ENCODE measurements around the gene FIGN. TPM values are rescaled to one million over a fixed set of nuclear protein-coding genes. Genes with fewer than 3 reads are reported as not detected.

FIGN gene
- total RNA-seq, 1 experiment from 2014 or later, result 3.6 TPM

- DNase-seq (ENCODE audit: extremely low read depth, low read depth), result peak; percentile 89
These were observed 64.9 kb downstream of the FIGN start for GRCh38 chr2:163670929-163671328.

GRCh38 chr2:163669506-163669905, 66.3 kb downstream of the FIGN start:
- no peak for DNase-seq (ENCODE audit: extremely low read depth, low read depth)

DNA sequence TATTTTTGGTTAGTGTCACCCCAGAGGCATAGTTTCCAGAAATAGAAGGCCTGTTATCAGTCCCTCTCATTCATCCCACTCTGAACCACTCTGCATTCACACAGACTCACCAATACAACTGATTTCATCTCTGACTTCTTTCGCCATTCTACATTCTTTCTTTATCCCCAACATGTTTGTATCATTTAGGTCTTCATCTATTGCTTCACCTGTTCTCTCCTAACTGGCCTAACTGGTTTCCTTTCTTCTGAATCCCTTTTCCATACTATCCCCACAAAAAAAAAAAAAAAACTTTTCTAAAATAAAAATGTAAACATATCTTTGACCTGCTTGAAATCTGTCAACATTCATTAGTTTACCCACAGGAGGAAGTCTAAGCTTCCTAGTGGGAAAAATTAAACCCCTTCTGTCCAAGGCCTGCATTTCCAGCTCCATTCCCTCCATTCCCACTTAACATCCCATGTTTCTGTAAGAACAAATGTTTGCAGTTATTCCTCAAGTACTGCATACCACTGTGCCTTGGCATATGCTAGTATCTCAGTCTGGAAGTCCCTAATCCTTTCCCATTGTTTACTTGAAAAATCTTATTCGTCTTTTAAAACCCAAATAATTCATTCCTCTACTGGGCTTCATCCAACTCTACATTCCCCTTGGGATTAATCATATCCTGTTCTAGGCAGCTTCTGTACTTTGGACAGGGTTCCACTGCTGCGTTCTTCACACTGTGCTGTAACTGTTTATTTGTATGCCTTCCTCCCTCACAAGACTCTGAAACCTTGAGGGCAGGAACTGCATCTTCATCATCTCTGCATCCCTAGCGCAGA, 68.5 kb downstream of the FIGN start:
- DNase-seq (ENCODE audit: extremely low read depth, low read depth), result peak; percentile 67

- DNase-seq (ENCODE audit: extremely low read depth, low read depth), result no peak
These were observed 70.0 kb downstream of the FIGN start for GRCh38 chr2:163665817-163666216.

- DNase-seq (ENCODE audit: extremely low read depth, low read depth), result no peak
These were observed 70.8 kb downstream of the FIGN start for GRCh38 chr2:163665051-163665450.

GRCh38 chr2:163664610-163665009, 71.2 kb downstream of the FIGN start:
- DNase-seq (ENCODE audit: extremely low read depth, low read depth), result no peak

DNA sequence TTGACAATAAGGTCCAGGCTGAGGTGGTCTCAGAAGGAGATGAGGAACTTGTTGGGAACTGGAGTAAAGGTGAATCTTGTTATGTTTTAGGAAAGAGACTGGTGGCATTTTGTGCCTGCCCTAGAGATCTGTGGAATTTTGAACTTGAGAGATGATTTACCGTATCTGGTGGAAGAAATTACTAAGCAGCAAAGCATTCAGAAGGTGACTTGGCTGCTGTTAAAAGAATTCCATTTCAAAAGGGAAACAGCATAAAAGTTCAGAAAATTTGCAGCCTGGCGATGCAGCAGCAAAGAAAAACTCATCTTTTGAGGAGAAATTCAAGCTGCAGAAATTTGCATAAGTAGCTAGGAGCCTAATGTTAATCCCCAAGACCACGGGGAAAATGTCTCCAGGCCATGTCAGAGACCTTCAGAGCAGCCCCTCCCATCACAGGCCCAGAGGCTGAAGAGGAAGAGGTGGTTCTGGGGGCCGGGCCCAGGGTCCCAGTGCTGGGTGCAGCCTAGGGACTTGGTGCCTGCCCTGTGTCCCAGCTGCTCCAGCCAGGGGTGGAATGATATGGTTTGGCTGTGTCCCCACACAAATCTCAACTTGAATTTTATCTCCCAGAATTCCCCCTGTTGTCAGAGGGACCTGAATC, 73.5 kb downstream of the FIGN start:
- DNase-seq (ENCODE audit: extremely low read depth, low read depth), result no peak

- no peak for DNase-seq (ENCODE audit: extremely low read depth, low read depth)
These were observed 76.6 kb downstream of the FIGN start for GRCh38 chr2:163659224-163659623.

DNA sequence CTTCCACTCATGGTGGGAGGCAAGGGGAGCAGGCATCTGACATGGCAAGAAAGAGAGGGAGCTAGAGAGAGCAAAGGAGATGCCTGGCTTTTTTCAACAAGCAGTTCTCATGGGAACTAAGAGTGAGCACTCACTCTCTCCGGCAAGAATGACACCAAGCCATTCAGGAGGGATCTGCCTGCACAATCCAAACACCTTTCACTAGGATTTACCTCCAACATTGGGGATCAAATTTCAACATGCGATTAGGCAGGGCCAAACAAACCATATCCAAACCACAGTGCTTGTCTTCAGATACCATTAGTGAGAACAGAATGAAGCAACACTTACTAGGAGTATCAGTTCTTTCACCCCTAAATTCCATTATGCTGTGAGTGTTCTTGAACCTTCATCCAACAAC, 77.3 kb downstream of the FIGN start:
- DNase-seq (ENCODE audit: extremely low read depth, low read depth), result no peak

DNA sequence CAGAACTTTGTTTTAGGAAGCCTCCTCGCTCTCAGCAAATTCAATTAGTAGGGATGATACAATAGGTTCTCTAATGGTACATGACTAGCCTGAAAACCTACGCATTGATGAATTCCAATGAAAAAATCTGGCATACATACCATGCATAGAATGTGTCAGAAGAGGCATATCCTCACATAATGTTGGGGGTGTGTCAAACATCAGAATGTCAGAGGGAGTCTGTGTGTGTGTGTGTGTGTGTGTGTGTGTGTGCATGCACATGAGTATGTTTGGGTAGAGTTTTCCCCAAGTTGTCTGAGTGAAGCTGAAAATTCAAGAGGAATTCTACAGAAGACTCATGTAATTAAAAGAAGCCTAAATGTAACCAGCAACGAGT, 78.5 kb downstream of the FIGN start:
- no peak for DNase-seq (ENCODE audit: extremely low read depth, low read depth)

DNA sequence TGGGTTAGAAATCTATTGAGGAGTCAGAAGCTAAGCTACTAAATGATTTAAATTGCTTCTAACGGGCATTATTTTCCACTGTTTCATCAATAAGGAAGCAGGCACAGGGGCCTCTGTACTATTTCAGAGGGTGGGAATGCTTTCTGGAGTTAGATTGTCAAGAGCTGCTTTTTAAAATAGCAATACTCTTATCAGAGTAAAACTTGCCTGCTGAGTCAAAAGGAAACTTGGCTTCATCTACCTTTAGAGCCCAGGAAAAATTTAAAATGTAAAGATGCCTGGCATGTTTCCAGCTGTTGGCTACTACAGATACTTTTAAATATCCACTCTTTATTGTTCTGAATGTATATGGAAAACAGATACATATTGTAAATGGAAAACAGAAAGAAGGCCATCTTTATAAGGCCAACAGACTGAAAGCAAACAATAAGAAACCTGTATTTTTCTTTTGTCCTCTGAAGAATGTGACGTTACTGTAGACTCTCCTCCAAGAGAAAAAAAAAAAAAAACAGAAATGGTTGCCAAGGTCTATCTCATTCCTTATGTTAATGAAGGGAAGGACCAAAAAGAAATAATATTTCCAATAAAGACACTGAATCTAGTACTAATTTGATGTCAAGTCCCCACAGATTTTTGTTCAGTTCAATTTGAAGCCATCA, 79.1 kb downstream of the FIGN start:
- no peak for DNase-seq (ENCODE audit: extremely low read depth, low read depth)

DNA sequence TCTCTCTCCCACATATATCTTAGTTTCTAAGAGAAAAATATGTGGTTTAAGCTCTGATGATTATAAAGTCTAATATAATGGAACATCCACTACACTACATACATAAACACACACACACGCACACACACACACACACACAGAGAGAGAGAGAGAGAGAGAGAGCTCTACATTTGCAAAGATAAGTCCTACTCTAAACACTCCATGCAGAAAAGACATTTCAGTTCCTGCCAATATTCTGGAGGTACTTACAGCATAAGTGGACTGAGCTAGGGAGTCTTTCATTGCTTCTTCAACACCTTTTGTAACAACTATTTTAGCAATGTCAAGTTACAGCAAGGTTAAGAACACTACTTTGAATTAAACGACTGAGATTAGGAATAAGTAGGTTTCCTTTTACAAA, 80.1 kb downstream of the FIGN start:
- no peak for DNase-seq (ENCODE audit: extremely low read depth, low read depth)

- DNase-seq (ENCODE audit: extremely low read depth, low read depth), result no peak
These were observed 83.1 kb downstream of the FIGN start for GRCh38 chr2:163652751-163653150.

DNA sequence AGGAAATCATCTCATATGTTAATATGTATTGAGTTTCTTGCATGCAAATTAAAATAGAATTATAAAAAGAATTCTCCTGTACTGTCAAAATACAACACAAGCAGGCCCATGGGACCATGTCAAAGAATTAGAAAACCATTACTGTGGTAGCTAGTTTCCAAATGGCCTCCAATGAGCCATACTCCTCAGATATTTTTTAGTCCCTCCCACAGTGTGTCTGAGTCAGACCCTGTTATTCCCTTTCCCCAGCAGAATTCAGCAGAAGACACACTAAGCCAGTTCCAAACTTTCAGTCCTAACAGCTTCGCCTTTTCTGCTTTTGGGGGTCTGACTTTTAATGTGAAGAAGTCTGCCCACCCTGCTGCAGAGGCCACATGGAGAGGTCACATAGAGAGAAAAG, 86.7 kb downstream of the FIGN start:
- DNase-seq (ENCODE audit: extremely low read depth, low read depth), result no peak

DNA sequence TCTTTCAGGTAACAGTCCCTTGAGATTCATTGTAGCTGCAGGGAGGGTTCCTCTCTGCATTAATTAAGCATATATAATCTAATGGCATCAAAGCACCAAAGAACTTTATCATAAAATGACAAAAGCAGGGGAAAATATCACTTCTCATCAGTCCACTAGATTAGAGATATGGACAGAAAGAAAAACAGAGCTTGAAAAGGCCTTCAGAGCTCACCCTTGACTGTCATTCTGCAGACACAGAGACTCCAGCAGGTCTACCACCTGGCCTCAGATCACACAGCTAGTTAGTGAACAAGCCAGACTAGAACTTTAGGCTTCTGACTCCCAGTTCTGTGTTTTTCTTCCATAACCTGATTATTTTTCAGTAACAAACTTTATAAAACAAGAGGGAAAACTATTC, 88.5 kb downstream of the FIGN start:
- DNase-seq (ENCODE audit: extremely low read depth, low read depth), result no peak

DNA sequence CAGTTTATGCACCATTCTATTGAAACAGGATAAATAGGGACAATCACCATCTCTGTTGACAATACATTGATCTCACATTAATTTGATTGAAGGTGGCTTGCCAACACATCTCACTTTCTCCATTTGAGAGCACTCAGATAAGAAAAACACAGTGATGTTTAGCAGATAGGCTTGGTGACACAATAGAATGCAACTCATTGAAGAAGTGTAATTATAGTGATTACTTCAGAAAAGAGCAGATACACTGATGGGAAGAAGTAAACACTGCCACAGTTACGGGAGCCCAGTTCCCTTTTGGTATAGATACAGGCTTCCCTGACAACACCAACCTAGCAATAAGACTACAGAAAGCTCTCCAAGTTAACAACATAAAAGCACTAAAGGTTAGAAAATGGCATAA, 89.1 kb downstream of the FIGN start:
- no peak for DNase-seq (ENCODE audit: extremely low read depth, low read depth)

DNA sequence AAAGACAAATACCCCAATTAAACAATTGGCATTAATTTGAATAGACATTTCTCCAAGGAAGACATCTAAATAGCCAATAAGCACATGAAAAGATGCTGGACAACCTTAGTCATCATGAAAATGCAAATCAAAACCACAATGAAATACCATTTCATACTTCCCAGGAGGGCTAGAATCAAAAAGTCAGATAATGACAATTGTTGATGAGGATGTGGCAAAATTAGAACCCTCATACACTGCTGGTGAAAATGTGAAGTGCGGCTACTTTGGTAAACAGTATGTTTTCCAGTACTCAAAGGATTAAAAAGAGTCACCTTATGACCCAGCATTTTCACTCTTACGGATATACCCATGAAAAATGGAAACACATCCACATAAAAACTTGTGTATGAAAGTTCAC, 91.6 kb downstream of the FIGN start:
- no peak for DNase-seq (ENCODE audit: extremely low read depth, low read depth)

GRCh38 chr2:163641986-163642385, 93.8 kb downstream of the FIGN start:
- DNase-seq (ENCODE audit: extremely low read depth, low read depth), result no peak

DNA sequence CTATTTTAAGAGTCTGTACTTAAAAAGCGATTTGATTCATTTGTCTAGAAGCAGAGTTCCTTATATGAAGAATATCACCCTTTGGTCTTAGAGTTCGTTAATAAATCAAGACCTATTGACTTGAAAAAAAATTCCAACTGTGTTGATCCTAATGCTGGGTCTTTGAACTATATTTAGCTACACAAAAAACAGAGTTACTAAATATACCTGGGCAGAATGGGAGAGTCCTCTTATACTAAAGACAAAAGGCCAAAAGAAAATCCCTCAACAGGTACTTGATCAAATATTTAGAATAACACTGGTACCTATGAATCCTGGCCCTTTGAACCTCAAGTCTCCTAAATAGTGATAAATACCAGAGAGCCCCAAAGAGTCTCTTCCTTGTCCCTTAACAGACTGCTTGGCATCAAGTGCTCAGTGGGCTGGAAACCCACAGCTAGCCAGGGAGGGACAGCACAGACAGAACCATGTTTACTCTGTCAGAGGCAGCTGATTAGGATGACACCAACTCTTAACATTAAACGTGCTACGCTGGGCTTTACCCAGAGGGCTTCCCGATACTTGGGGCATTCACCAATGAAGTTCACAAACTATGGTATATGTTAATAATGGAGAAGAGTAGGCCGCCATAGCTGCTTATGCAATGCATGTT, 95.1 kb downstream of the FIGN start:
- DNase-seq (ENCODE audit: extremely low read depth, low read depth), result no peak

DNA sequence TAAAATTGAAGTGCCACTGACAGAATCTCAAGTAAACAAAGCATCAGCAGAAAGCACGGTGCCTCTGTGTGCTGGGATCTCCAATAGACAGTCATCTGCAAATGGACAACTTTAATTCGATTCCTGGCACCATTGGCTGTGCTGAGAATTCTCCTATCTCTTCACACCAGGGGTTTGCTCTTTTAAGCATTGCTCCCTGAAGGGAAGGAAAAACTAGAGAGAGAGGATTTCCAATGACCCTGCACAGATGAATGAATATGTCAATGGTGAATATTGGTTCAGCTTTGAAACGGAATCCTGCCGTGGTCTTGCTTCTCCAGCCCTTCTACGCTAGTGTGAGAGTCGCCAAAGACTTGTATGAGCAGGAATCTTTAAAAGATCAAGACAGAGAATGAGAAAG, 97.9 kb downstream of the FIGN start:
- no peak for DNase-seq (ENCODE audit: extremely low read depth, low read depth)

DNA sequence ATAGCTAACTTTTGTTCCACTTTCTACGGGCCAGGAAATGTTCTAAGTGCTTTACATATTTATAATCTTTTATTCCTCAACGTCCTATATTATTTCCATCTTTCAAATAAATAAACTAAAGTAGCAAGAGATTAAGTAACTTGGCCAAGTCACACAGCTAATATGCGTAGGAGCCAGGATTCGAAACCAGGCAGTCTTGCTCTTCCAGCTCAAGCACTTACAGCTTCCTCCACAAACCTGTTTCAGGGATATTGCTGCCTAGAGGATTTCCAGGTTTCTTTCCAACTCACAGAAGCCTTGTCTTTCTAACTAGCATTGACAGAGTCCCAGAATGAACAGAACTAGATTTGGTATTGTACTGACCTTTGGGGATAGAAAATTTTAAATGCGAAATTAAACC, 102.5 kb downstream of the FIGN start:
- no peak for DNase-seq (ENCODE audit: extremely low read depth, low read depth)
